CD14-positive monocyte (primary cell): Measurements from ENCODE around the gene ANKLE1. TPM values are rescaled to one million over a fixed set of nuclear protein-coding genes. Genes with fewer than 3 reads are reported as not detected.

Experiments used
- DNase-seq, 3 donors: peaks; one replicate each; pipeline ENCODE4 v3.0.0-alpha.2; 2011 to 2022
- H2AFZ ChIP-seq: 2 replicates; pipeline ENCODE4 v1.6.0; 2012; ENCODE audit warnings: mild to moderate bottlenecking, low read depth, low read length, inconsistent platforms; ENCODE audit not compliant: insufficient read depth, poor library complexity, severe bottlenecking
- H3K27ac ChIP-seq, 2 donors: 1 replicate in 1 of 2; 2 replicates in 1 of 2; pipeline ENCODE4 v1.5.1; 2012 to 2013; ENCODE audit warnings: low read length in 2 of 2, control low read depth in 1 of 2, inconsistent platforms in 1 of 2, low read depth in 1 of 2, mild to moderate bottlenecking in 1 of 2
- H3K27me3 ChIP-seq, 2 donors: one replicate each; pipeline versions ENCODE4 v1.6.0 to v1.6.1; 2011 to 2013; ENCODE audit warnings: low read length in 2 of 2; ENCODE audit not compliant: control insufficient read depth in 2 of 2, insufficient read depth in 2 of 2
- H3K36me3 ChIP-seq, 2 donors: replicated peaks in 1 of 2; 1 replicate in 1 of 2; 2 replicates in 1 of 2; pipeline versions ENCODE4 v1.5.1 to v1.6.1; 2012 to 2013; ENCODE audit warnings: low read length in 2 of 2, control low read depth in 1 of 2, inconsistent platforms in 1 of 2, mild to moderate bottlenecking in 1 of 2; ENCODE audit not compliant: insufficient read depth in 2 of 2, control insufficient read depth in 1 of 2
- H3K4me1 ChIP-seq, 2 donors: 1 replicate in 1 of 2; 2 replicates in 1 of 2; pipeline versions ENCODE4 v1.5.1 to v1.6.1; 2012 to 2013; ENCODE audit warnings: low read length in 2 of 2, control low read depth in 1 of 2, inconsistent platforms in 1 of 2, mild to moderate bottlenecking in 1 of 2, moderate library complexity in 1 of 2; ENCODE audit not compliant: insufficient read depth in 2 of 2, control insufficient read depth in 1 of 2
- H3K4me2 ChIP-seq: replicated peaks from 2 replicates; pipeline ENCODE3; 2012; ENCODE audit warnings: low read length, moderate library complexity, mild to moderate bottlenecking; ENCODE audit not compliant: poor library complexity, severe bottlenecking; ENCODE audit errors: extremely low read depth
- H3K4me3 ChIP-seq, 3 experiments: fragments of 200-600 bp in 1 of 3; sonication (generic) in 1 of 3; replicated peaks in 1 of 3; 1 replicate in 2 of 3; 2 replicates in 1 of 3; pipeline ENCODE4 v1.5.1; 2011 to 2013; ENCODE audit warnings: low read length in 3 of 3, mild to moderate bottlenecking in 3 of 3, control low read depth in 2 of 3, low read depth in 2 of 3, inconsistent platforms in 1 of 3, moderate library complexity in 1 of 3
- H3K79me2 ChIP-seq: 2 replicates; pipeline ENCODE4 v1.6.0; 2012; ENCODE audit warnings: mild to moderate bottlenecking, control low read depth, inconsistent platforms, low read length, moderate library complexity; ENCODE audit not compliant: insufficient read depth
- H3K9ac ChIP-seq: 2 replicates; pipeline ENCODE4 v1.6.0; 2017; ENCODE audit warnings: low read length, mild to moderate bottlenecking; ENCODE audit not compliant: insufficient read depth, poor library complexity, severe bottlenecking
- H3K9me3 ChIP-seq, 2 donors: replicated peaks in 1 of 2; 1 replicate in 1 of 2; 2 replicates in 1 of 2; pipeline versions ENCODE4 v1.5.1 to v1.6.1; 2012 to 2013; ENCODE audit warnings: low read length in 2 of 2, control low read depth in 1 of 2; ENCODE audit not compliant: control insufficient read depth in 1 of 2, insufficient read depth in 1 of 2
- H4K20me1 ChIP-seq: 2 replicates; pipeline ENCODE4 v1.6.0; 2012; ENCODE audit warnings: mild to moderate bottlenecking, low read length, control low read depth, moderate library complexity; ENCODE audit not compliant: insufficient read depth
- H3K27ac Mint-ChIP-seq, 7 donors: one replicate each; pipeline ENCODE4 v1.8.0; 2020; ENCODE audit warnings: mild to moderate bottlenecking in 7 of 7, mixed read lengths in 7 of 7, moderate library complexity in 6 of 7, inconsistent platforms in 2 of 7
- H3K27me3 Mint-ChIP-seq, 3 donors: one replicate each; pipeline ENCODE4 v1.8.0; 2021 to 2022; ENCODE audit warnings: low read depth in 3 of 3, mild to moderate bottlenecking in 3 of 3, mixed read lengths in 3 of 3, moderate library complexity in 3 of 3, inconsistent platforms in 1 of 3
- H3K36me3 Mint-ChIP-seq, 2 donors: one replicate each; pipeline ENCODE4 v1.8.0; 2020; ENCODE audit warnings: mixed read lengths in 2 of 2, inconsistent platforms in 1 of 2, mild to moderate bottlenecking in 1 of 2
- H3K4me1 Mint-ChIP-seq: one replicate; pipeline ENCODE4 v1.8.0; 2020; ENCODE audit warnings: mild to moderate bottlenecking, mixed read lengths
- H3K4me3 Mint-ChIP-seq, 2 donors: one replicate each; pipeline ENCODE4 v1.8.0; 2020; ENCODE audit warnings: mild to moderate bottlenecking in 2 of 2, mixed read lengths in 2 of 2, moderate library complexity in 1 of 2
- H3K9me3 Mint-ChIP-seq, 7 donors: one replicate each; pipeline ENCODE4 v1.8.0; 2020 to 2022; ENCODE audit warnings: mixed read lengths in 7 of 7, mild to moderate bottlenecking in 6 of 7, moderate library complexity in 6 of 7, inconsistent platforms in 2 of 7
- CTCF ChIP-seq: fragments of 200-600 bp; IDR thresholded peaks from one replicate; pipeline ENCODE4 v1.8.0; 2022; ENCODE audit warnings: antibody characterized with exemption, mild to moderate bottlenecking
- WGBS: methylation state at CpG from one replicate; pipeline ENCODE4 v1.1.5; 2013; ENCODE audit warnings: missing lambda C conversion rate; ENCODE audit not compliant: insufficient coverage; 5-methylcytosine and 5-hydroxymethylcytosine counted together
- intact Hi-C, 2 donors: fragments of 100-400 bp; cut with micrococcal nuclease; formaldehyde crosslinking; loops; one replicate each; pipeline versions ENCODE4 v1.15.0 to v1.15.1; 2023
- polyA plus RNA-seq, 3 donors: library from polyadenylated mRNA; depleted of rRNA in 1 of 3; unstranded in 2 of 3; stranded (reverse) in 1 of 3; fragments of 300-500 nt in 2 of 3; fragments of >200 nt in 1 of 3; fragmentation: Illumina TruSeq in 2 of 3; gene quantifications; 1 replicate in 2 of 3; 2 replicates in 1 of 3; pipeline ENCODE4 v1.2.3, GENCODE V29; 2012 to 2021

The ANKLE1 gene
- polyA plus RNA-seq, 3 donors = 1.3 to 8.5 (median 2.2) TPM

- H3K4me3 ChIP-seq = peak within 1 kb of the TSS; percentile 49 to 93 (median 69)
- Mint-ChIP-seq H3K4me3 (peak within 1 kb of the TSS; percentile 84 to 90), H3K27ac (peak within 1 kb of the TSS; percentile 45 to 89 (median 82)), H3K4me1 (peaks cover 35% of the 10 kb centered on the region), H3K9me3 (peaks cover 0 to 10% (median 6%) of the 10 kb centered on the region in 7 donors), H3K36me3 (peaks cover 22 to 33% of the 10 kb centered on the region in 2 donors), H3K27me3 (peaks cover 10 to 17% (median 12%) of the 10 kb centered on the region in 3 donors)
- DNase-seq = peak; percentile 86 to 96 (median 87)
- H3K4me1 ChIP-seq = peaks cover 42 to 57% of the 10 kb centered on the region in 2 donors
- no peak for TF ChIP-seq CTCF
- H3K9me3 ChIP-seq = peaks cover 0 to 4% of the 10 kb centered on the region in 2 donors
- peaks cover 14% of the 10 kb centered on the region for H4K20me1 ChIP-seq
- peak within 1 kb of the TSS; percentile 96 for H2AFZ ChIP-seq
- intact Hi-C loops = loop anchor here in 1 of 2 donors (5.0 kb wide), 1 partner anchor 32 kb away; the partner anchor contains the start of gene ABHD8
- peak within 1 kb of the TSS in 1 of 2 donors; percentile 65 for H3K27ac ChIP-seq
- H3K9ac ChIP-seq = peak within 1 kb of the TSS; percentile 72
- peaks cover 3 to 13% of the 10 kb centered on the region in 2 donors for H3K27me3 ChIP-seq
- peaks cover 16% of the 10 kb centered on the region for H3K79me2 ChIP-seq
- 1% methylated on average over 70 of the region's 86 CpGs for WGBS
- H3K36me3 ChIP-seq = peaks cover 0 to 3% of the 10 kb centered on the region in 2 donors
- peak within 1 kb of the TSS; percentile 98 for H3K4me2 ChIP-seq
Measured at GRCh38 chr19:17334414-17335409, 53.0 kb downstream of the ANKLE1 start, which contains the start of gene ANO8. TSS of gene ANO8 (minus strand) at chr19:17334855. CDS start at chr19:17334670, 185 bp downstream.

- Histone ChIP-seq H3K9ac (no peak overlapping the region), H3K36me3 (peaks cover 0 to 3% of the 10 kb centered on the region in 2 donors), H2AFZ (no peak overlapping the region), H3K4me3 (peak overlapping the region in 1 of 3 experiments; percentile 93), H4K20me1 (peaks cover 5% of the 10 kb centered on the region), H3K9me3 (no peaks in the 10 kb centered on the region), H3K79me2 (peaks cover 16% of the 10 kb centered on the region), H3K4me1 (peaks cover 42 to 59% of the 10 kb centered on the region in 2 donors), H3K4me2 (peak overlapping the region; percentile 98), H3K27ac (no peak overlapping the region), H3K27me3 (peaks cover 0 to 4% of the 10 kb centered on the region in 2 donors)
- peaks cover 0 to 10% (median 5%) of the 10 kb centered on the region in 7 donors for H3K9me3 Mint-ChIP-seq
- H3K36me3 Mint-ChIP-seq = peaks cover 13 to 24% of the 10 kb centered on the region in 2 donors
- H3K4me3 Mint-ChIP-seq = peak overlapping the region in 1 of 2 donors; percentile 16
- whole genome bisulfite sequencing = 94% methylated on average over 2 of the region's 10 CpGs
- DNase-seq = no peak
- H3K4me1 Mint-ChIP-seq = peaks cover 34% of the 10 kb centered on the region
- peak overlapping the region in 1 of 7 donors; percentile 38 for H3K27ac Mint-ChIP-seq
- no peak for TF ChIP-seq CTCF
- intact Hi-C loops = loop anchor here in 1 of 2 donors (5.0 kb wide), 1 partner anchor 33 kb away; the partner anchor contains the start of gene ABHD8
- peaks cover 3 to 8% (median 4%) of the 10 kb centered on the region in 3 donors for H3K27me3 Mint-ChIP-seq
Measured at GRCh38 chr19:17335575-17335974, 53.9 kb downstream of the ANKLE1 start.
